ENCODE measurements around the gene XXYLT1. TPM values are rescaled to one million over a fixed set of nuclear protein-coding genes. Genes with fewer than 3 reads are reported as not detected.

Gene XXYLT1
- total RNA-seq, 1 donor from 2014 or later, result 42.9 TPM

DNA sequence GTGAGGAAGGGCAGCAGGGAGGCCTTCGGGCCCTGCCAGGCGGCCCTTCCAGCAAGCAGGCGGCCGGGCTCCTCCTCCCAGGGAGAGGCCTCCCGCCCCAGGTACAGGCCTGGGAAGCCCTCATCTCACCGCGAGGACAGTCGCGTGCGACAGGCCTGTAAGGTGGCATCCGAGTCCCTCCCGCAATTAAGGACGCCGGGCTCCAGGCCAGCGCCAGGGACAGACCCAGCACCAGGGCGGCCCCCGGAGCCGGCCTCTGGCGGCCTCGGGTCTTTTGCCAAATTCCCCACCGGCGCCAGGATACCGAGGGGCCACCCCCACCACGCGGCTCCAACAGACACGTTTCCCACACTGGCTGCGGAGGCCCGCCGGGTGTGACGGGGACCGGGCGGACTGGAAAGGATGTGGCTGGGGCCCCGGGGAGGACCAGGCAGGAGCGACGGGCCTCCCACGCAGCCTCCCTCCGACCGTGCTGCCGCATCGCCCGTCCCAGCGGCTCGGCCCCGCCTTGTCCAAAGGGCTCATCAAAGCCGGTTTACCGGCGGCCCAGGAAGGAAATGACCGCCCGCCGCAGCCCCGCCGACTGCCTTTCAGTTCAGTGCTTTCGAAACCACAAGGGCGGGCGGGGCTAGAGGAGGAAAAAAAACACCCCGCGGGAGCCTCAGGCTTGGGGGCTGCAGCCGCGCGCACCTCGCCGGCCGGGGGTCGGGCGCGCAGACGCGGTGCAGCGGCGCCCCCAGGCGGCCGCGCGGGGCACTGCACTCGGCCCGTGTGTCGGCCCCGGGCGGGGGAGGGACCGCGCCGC lies 11.3 kb downstream of the XXYLT1 start:
- no peaks in the 10 kb centered on the region for H3K9me3 Mint-ChIP-seq
- no peaks in the 10 kb centered on the region for H3K36me3 Mint-ChIP-seq
- peak; percentile 91 to 94 for DNase-seq (ENCODE audit: low spot score in 2 of 2, unreplicated experiment in 2 of 2)
- no peaks in the 10 kb centered on the region for H3K27me3 Mint-ChIP-seq (ENCODE audit: low read depth)
- peak overlapping the region; percentile 63 for H3K4me3 Mint-ChIP-seq
- TF ChIP-seq, protein P1, sequence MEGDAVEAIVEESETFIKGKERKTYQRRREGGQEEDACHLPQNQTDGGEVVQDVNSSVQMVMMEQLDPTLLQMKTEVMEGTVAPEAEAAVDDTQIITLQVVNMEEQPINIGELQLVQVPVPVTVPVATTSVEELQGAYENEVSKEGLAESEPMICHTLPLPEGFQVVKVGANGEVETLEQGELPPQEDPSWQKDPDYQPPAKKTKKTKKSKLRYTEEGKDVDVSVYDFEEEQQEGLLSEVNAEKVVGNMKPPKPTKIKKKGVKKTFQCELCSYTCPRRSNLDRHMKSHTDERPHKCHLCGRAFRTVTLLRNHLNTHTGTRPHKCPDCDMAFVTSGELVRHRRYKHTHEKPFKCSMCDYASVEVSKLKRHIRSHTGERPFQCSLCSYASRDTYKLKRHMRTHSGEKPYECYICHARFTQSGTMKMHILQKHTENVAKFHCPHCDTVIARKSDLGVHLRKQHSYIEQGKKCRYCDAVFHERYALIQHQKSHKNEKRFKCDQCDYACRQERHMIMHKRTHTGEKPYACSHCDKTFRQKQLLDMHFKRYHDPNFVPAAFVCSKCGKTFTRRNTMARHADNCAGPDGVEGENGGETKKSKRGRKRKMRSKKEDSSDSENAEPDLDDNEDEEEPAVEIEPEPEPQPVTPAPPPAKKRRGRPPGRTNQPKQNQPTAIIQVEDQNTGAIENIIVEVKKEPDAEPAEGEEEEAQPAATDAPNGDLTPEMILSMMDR (IDR thresholded peaks at IDR 0.05; ENCODE audit: unreplicated experiment), result peak; percentile 75
- H3K4me1 Mint-ChIP-seq, result peaks cover 26% of the 10 kb centered on the region
- peak overlapping the region; percentile 90 for H3K27ac Mint-ChIP-seq

DNA sequence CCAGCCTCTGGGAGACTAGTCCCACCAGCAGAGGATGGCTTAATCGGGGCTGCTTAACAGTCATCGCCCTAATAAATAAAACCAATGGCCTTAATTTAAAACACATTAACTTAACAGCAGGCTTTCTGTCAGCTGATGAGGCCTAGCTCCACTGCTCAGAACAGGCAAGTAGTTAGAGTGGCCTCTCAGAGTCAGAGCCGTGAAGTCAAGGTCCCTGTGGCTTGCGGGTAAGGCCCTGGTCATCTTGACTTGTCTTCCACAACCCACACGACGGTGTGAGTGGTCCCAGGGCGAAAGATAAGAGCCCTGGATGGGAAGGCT lies 11.8 kb downstream of the XXYLT1 start:
- TF ChIP-seq, protein P1 (IDR thresholded peaks at IDR 0.05; ENCODE audit: unreplicated experiment), result no peak
- Mint-ChIP-seq H3K27ac (peak overlapping the region; percentile 90), H3K36me3 (no peaks in the 10 kb centered on the region), H3K4me3 (peak overlapping the region; percentile 42), H3K27me3 (ENCODE audit: low read depth) (no peaks in the 10 kb centered on the region), H3K9me3 (no peaks in the 10 kb centered on the region), H3K4me1 (peaks cover 29% of the 10 kb centered on the region)
- DNase-seq (ENCODE audit: low spot score in 2 of 2, unreplicated experiment in 2 of 2), result no peak

DNA sequence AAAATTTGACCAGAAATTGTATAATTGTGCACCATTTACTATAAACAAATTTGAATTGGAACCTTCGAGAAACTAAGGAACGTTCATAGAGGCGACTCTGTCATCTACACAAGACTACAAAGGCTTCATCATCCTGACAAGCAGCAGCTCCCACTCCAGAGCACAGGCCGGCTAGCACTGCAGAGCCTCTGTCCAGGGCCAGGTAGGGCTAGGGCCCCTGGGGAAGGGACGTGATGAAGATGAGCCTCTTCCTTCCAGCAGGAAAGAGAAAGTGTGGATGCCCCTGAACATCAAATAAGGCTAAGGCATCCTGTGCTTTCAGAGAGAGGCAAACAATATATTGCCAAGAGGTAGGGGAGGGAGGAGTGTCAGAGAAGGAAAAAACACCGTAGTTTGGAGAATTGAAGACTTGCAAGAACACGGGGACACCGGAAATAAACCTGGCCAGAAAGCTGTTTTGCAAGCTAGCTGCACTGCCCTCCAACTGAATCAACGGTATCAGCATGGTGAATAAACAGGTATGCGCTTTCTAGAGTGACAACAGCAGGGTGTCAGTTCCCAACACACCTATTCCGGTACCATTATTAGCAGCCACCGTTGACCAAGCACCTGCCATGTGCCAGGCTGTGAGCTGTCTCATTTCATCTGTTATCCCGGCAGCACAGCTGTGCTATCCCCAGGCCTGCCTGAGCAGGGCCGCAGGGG lies 12.4 kb downstream of the XXYLT1 start:
- no peaks in the 10 kb centered on the region for H3K36me3 Mint-ChIP-seq
- peak overlapping the region; percentile 90 for H3K27ac Mint-ChIP-seq
- TF ChIP-seq, protein P1 (IDR thresholded peaks at IDR 0.05; ENCODE audit: unreplicated experiment), result no peak
- H3K27me3 Mint-ChIP-seq (ENCODE audit: low read depth), result no peaks in the 10 kb centered on the region
- peaks cover 30% of the 10 kb centered on the region for H3K4me1 Mint-ChIP-seq
- no peaks in the 10 kb centered on the region for H3K9me3 Mint-ChIP-seq
- H3K4me3 Mint-ChIP-seq, result peak overlapping the region; percentile 42
- peak in 1 of 2 experiments; percentile 42 for DNase-seq (ENCODE audit: low spot score in 2 of 2, unreplicated experiment in 2 of 2)

DNA sequence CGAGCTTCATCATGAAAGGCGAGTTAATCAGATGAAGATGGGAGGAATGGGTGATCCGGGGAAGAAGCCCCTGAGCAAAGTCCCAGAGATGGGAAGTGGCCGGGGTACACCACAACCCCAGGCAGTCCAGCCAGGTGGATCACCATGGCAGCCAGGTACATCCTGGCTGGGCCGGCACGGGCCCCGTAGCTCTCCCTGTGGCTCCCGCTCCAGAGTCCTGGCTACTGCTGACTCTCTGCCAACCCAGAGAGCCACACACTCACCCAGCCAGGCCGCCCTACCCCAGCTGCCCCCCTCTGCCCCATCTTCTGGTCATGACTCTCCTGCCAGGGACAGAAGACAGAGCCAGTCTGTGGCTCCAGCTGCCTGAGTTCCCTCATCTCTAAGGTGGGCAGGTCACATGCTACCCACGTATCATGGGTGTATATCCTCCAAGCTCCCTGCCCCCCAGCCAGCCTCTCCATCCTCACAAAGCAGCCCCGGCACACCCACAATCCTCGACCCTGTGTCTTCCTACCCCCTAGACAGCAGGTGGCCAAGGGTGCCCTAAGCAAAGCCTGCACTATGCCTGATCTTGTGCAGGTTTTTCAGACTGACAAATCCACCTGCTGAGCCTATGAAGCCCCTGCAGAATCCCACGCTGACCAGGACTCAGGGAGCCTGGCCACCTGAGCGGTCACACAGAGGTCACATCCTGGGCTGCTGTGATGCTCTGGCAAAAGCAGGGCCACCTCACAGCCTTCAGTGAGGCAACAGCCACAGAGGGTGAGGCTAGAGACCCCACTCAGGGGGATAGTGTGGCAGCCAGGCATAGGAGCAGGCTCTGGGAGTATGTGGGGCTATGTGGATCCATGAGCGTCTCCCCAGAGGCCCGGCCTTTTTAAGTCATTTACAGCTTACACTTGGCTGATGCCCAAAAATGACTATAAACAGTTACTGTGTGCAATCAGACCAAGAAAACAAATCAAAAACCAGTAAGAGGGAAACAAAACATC lies 13.2 kb downstream of the XXYLT1 start:
- Mint-ChIP-seq H3K4me3 (no peak overlapping the region), H3K4me1 (peaks cover 35% of the 10 kb centered on the region), H3K27me3 (ENCODE audit: low read depth) (no peaks in the 10 kb centered on the region), H3K27ac (peak overlapping the region; percentile 90), H3K9me3 (no peaks in the 10 kb centered on the region), H3K36me3 (no peaks in the 10 kb centered on the region)
- DNase-seq (ENCODE audit: low spot score in 2 of 2, unreplicated experiment in 2 of 2), result peak in 1 of 2 experiments; percentile 29
- TF ChIP-seq, protein P1 (IDR thresholded peaks at IDR 0.05; ENCODE audit: unreplicated experiment), result no peak
